MM.1S (cell line): ENCODE data around the gene KIAA0040.
A peak's percentile ranks its signal among the peaks of the same experiment; 100 is the strongest.

Source experiments
- DNase-seq: peaks from one replicate; pipeline ENCODE4 v3.0.0-alpha.2; 2015
- H2AFZ ChIP-seq: fragments of 300-600 bp; sonication (generic); 2 replicates; pipeline ENCODE4 v1.6.0; 2016; ENCODE audit warnings: antibody characterized with exemption, low read length
- H3F3A ChIP-seq: fragments of 300-600 bp; sonication (generic); 2 replicates; pipeline ENCODE4 v1.6.1; 2016; ENCODE audit warnings: mild to moderate bottlenecking, antibody characterized with exemption, low read length, moderate library complexity, mixed read lengths; ENCODE audit not compliant: insufficient read depth
- H3K27ac ChIP-seq: fragments of 300-600 bp; sonication (generic); 2 replicates; pipeline ENCODE4 v1.5.1; 2016; ENCODE audit warnings: mild to moderate bottlenecking, low read length
- H3K27me3 ChIP-seq: fragments of 300-600 bp; sonication (generic); replicated peaks from 2 replicates; pipeline ENCODE4 v1.6.0; 2016; ENCODE audit warnings: low read length; ENCODE audit not compliant: insufficient read depth
- H3K36me3 ChIP-seq: fragments of 300-600 bp; sonication (generic); replicated peaks from 2 replicates; pipeline ENCODE4 v1.6.1; 2016; ENCODE audit warnings: mild to moderate bottlenecking, low read length, mixed read lengths; ENCODE audit not compliant: insufficient read depth
- H3K4me1 ChIP-seq: fragments of 300-600 bp; sonication (generic); 2 replicates; pipeline ENCODE4 v1.6.1; 2016; ENCODE audit warnings: low read length, mixed read lengths
- H3K4me2 ChIP-seq: fragments of 300-600 bp; sonication (generic); 2 replicates; pipeline ENCODE4 v1.6.0; 2016; ENCODE audit warnings: low read depth, low read length
- H3K4me3 ChIP-seq: fragments of 300-600 bp; sonication (generic); 2 replicates; pipeline ENCODE4 v1.5.1; 2016; ENCODE audit warnings: low read length, mixed read lengths
- H3K79me2 ChIP-seq: fragments of 300-600 bp; sonication (generic); 2 replicates; pipeline ENCODE4 v1.6.1; 2016; ENCODE audit warnings: mixed run types, low read length, mixed read lengths
- H3K9ac ChIP-seq: fragments of 300-600 bp; sonication (generic); 2 replicates; pipeline ENCODE4 v1.6.1; 2016; ENCODE audit warnings: low read length, mixed read lengths
- H3K9me2 ChIP-seq: fragments of 300-600 bp; sonication (generic); replicated peaks from 2 replicates; pipeline ENCODE4 v1.6.1; 2016; ENCODE audit warnings: mild to moderate bottlenecking, low read length, mixed read lengths; ENCODE audit not compliant: insufficient read depth
- H3K9me3 ChIP-seq: fragments of 300-600 bp; sonication (generic); replicated peaks from 2 replicates; pipeline ENCODE4 v1.6.1; 2016; ENCODE audit warnings: mild to moderate bottlenecking, low read length, mixed read lengths; ENCODE audit not compliant: insufficient read depth
- H4K20me1 ChIP-seq: fragments of 300-600 bp; sonication (generic); 2 replicates; pipeline ENCODE4 v1.6.1; 2016; ENCODE audit warnings: mild to moderate bottlenecking, low read length, moderate library complexity, mixed read lengths; ENCODE audit not compliant: insufficient read depth
- EZH2 ChIP-seq: fragments of 300-600 bp; sonication (generic); optimal IDR thresholded peaks from 2 replicates; pipeline ENCODE3; 2017; ENCODE audit warnings: low read depth, mild to moderate bottlenecking, antibody characterized with exemption, low read length, mixed read lengths
- EZH2phosphoT487 ChIP-seq: fragments of 300-600 bp; sonication (generic); IDR thresholded peaks from 2 replicates; pipeline ENCODE4 v1.6.1; 2018; ENCODE audit warnings: antibody characterized with exemption, low read length
- TF ChIP-seq, protein P1 (sequence below): fragments of 300-600 bp; sonication (generic); IDR thresholded peaks from 2 replicates; pipeline ENCODE4 v1.5.1; 2016; ENCODE audit warnings: antibody characterized with exemption, low read length, mixed read lengths

Gene KIAA0040

GRCh38 chr1:175186433-175187160 lies 6.0 kb downstream of the KIAA0040 start:
- Histone ChIP-seq H3K36me3 (0 out of 2 replicates have a peak, but pooled peaks cover 3% of the 10 kb centered on the region), H3K4me2 (peak overlapping the region; percentile 8; the same call in 1 of the 2 replicates), H3K4me3 (no peak overlapping the region), H4K20me1 (peaks cover 22% of the 10 kb centered on the region; the same call in 1 of the 2 replicates), H2AFZ (no peak overlapping the region), H3K4me1 (peaks cover 50% of the 10 kb centered on the region), H3K79me2 (peaks cover 100% of the 10 kb centered on the region), H3K9me3 (no peaks in the 10 kb centered on the region), H3K27me3 (no peaks in the 10 kb centered on the region), H3K9ac (no peak overlapping the region), H3K9me2 (no peaks in the 10 kb centered on the region), H3F3A (peaks cover 11% of the 10 kb centered on the region), H3K27ac (no peak overlapping the region; the same call in 1 of the 2 replicates)
- TF ChIP-seq, protein P1, sequence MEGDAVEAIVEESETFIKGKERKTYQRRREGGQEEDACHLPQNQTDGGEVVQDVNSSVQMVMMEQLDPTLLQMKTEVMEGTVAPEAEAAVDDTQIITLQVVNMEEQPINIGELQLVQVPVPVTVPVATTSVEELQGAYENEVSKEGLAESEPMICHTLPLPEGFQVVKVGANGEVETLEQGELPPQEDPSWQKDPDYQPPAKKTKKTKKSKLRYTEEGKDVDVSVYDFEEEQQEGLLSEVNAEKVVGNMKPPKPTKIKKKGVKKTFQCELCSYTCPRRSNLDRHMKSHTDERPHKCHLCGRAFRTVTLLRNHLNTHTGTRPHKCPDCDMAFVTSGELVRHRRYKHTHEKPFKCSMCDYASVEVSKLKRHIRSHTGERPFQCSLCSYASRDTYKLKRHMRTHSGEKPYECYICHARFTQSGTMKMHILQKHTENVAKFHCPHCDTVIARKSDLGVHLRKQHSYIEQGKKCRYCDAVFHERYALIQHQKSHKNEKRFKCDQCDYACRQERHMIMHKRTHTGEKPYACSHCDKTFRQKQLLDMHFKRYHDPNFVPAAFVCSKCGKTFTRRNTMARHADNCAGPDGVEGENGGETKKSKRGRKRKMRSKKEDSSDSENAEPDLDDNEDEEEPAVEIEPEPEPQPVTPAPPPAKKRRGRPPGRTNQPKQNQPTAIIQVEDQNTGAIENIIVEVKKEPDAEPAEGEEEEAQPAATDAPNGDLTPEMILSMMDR: no peak
- TF ChIP-seq EZH2 (no peak), EZH2phosphoT487 (no peak)
- no peak for DNase-seq

DNA sequence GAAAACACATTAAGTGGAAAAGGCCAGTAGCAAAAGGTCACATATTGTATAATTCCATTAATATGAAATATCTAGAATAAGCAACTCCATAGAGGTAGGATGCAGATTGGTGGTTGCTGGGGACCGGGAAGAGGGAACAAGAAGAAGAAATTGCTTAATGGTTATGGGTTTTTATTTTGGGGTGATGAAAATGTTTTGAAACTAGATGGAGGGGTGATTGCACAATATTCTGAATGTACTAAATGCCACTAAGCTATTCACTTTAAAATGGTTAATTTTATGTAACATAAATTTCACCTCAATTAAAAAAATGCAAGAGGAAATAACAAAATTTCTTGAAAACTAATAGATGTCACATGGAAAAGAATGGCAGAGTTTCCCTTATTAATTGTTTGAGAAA lies 6.7 kb downstream of the KIAA0040 start:
- Histone ChIP-seq H3K27ac (no peak overlapping the region), H3K9me2 (no peaks in the 10 kb centered on the region), H2AFZ (no peak overlapping the region), H3K27me3 (no peaks in the 10 kb centered on the region), H3K4me1 (peaks cover 48% of the 10 kb centered on the region), H3K79me2 (peaks cover 100% of the 10 kb centered on the region), H3K4me2 (no peak overlapping the region), H3K9me3 (no peaks in the 10 kb centered on the region), H3K36me3 (0 out of 2 replicates have a peak, but pooled peaks cover 3% of the 10 kb centered on the region), H3F3A (peaks cover 11% of the 10 kb centered on the region), H3K4me3 (no peak overlapping the region), H3K9ac (no peak overlapping the region), H4K20me1 (peaks cover 22% of the 10 kb centered on the region; the same call in 1 of the 2 replicates)
- no peak for DNase-seq
- TF ChIP-seq EZH2phosphoT487 (no peak), EZH2 (no peak)
- TF ChIP-seq, protein P1: no peak

DNA sequence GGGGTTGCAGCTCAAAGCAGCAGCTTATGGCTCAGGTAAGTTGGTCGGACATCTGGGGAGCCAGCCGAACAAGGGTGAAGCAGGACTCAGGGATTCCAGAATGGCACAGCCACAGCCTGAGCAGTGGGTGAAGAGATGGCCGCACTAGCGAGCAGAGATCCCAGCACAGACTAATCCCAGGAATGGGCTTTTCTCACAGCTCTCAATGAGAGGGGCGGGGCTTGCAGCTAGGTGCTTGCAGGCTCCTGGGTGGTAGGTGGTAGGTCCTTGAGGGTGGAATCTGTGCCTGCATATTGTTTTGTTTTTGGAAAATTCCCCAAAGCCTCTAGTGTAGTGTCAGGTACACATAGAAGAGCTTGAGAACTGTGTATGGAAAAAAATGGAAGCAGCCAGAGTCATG lies 9.0 kb downstream of the KIAA0040 start:
- Histone ChIP-seq H3K27me3 (no peaks in the 10 kb centered on the region), H3K36me3 (0 out of 2 replicates have a peak, but pooled peaks cover 3% of the 10 kb centered on the region), H4K20me1 (peaks cover 22% of the 10 kb centered on the region; the same call in 1 of the 2 replicates), H3K9ac (no peak overlapping the region), H3K27ac (no peak overlapping the region), H2AFZ (no peak overlapping the region), H3K9me2 (no peaks in the 10 kb centered on the region), H3F3A (no peaks in the 10 kb centered on the region), H3K4me3 (no peak overlapping the region), H3K79me2 (peaks cover 100% of the 10 kb centered on the region), H3K4me1 (peaks cover 25% of the 10 kb centered on the region), H3K4me2 (no peak overlapping the region), H3K9me3 (no peaks in the 10 kb centered on the region)
- TF ChIP-seq, protein P1: no peak
- TF ChIP-seq EZH2 (no peak), EZH2phosphoT487 (no peak)
- DNase-seq: no peak
